ENCODE measurements around the gene SESTD1. TPM values are rescaled to one million over a fixed set of nuclear protein-coding genes. Genes with fewer than 3 reads are reported as not detected.

The SESTD1 gene
- polyA plus RNA-seq, 6 donors from 2014 or later: 25.4 to 88.7 (median 66.2) TPM

DNA sequence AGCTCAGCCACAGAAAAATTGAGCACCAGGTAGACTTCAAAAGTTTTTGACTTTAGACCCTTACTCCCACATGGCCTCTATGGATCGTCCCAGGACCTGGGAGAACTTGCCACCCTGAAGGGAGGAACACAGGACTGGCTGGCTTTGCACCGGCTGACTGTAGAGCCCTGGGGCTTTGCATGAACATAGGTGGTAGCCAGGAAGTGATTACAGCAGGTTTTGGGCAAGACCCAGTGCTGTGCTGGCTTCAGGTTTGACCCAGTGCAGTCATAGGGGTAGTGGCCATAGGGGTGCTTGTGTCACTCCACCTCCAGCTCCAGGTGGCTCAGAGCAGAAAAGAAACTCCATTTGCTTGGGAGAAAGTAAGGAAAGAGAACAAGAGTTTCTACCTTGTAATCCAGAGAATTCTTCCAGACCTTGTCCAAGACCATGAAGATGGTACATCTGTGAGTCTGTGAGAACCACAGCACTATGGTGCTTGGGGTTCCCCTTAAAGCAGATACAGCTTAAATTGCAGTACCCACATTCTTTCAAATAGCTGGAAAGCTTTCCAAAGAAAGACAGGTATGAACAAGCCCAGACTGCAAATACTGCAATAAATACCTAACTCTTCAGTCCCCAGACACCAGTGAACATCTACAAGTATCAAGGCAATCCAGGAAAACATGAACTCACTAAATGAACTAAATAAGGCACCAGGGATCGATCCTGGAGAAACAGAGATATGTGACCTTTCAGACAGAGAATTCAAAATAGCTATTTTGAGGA, 13.0 kb upstream of the SESTD1 start:
- H3K27ac Mint-ChIP-seq: peak overlapping the region in 1 of 6 donors; percentile 12
- H3K36me3 Mint-ChIP-seq: peaks cover 0 to 5% of the 10 kb centered on the region in 2 donors
- peaks cover 0 to 7% (median 0%) of the 10 kb centered on the region in 7 donors for H3K9me3 Mint-ChIP-seq
- peaks cover 26 to 38% (median 30%) of the 10 kb centered on the region in 3 donors for H3K4me1 Mint-ChIP-seq
- ATAC-seq (ENCODE audit: low read depth in 2 of 2) (no peak), DNase-seq (no peak)
- no peaks in the 10 kb centered on the region for H3K27me3 Mint-ChIP-seq
- no peak overlapping the region for H3K4me3 Mint-ChIP-seq

DNA sequence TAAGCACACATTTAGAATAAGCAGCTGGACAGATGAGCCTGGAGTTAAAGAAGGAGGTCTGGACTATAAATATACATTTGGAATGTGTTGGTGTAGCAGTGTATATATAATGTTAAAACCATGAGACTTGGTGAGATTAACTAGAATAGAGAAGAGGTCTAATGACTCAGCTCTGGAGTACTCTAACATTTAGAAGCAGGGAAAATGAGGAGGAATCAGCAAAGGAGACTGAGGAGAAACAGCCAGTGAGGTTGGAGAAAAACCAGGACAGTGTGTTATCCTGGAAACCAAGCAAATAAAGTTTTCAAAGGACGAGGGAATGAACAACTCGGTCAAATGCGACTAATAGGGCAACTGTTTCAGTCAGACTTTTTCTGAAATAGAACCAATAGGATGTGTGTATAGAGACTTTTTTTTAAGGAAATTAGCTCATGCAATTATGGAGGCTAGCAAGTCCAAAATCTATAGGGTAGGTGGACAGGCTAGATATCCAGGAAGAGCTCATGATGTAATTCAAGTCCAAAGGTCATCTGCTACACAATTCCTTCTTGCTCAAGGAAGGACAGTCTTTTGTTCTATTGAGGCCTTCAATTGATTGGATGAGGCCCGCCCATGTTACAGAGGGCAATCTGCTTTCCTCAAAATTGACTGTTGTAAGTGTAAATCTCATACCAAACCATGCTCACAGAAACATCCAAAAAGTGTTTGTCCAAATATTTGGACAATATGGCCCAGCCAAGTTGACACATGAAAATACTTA, 10.8 kb upstream of the SESTD1 start:
- H3K36me3 Mint-ChIP-seq: peaks cover 0 to 5% of the 10 kb centered on the region in 2 donors
- no peak for ATAC-seq (ENCODE audit: low read depth in 2 of 2)
- H3K9me3 Mint-ChIP-seq: peaks cover 0 to 7% (median 0%) of the 10 kb centered on the region in 7 donors
- peak overlapping the region in 4 of 6 donors; percentile 49 to 96 (median 73) for H3K27ac Mint-ChIP-seq
- peak overlapping the region; percentile 9 to 83 (median 66) for H3K4me3 Mint-ChIP-seq
- no peaks in the 10 kb centered on the region for H3K27me3 Mint-ChIP-seq
- no peak for DNase-seq
- H3K4me1 Mint-ChIP-seq: peaks cover 26 to 40% (median 32%) of the 10 kb centered on the region in 3 donors

DNA sequence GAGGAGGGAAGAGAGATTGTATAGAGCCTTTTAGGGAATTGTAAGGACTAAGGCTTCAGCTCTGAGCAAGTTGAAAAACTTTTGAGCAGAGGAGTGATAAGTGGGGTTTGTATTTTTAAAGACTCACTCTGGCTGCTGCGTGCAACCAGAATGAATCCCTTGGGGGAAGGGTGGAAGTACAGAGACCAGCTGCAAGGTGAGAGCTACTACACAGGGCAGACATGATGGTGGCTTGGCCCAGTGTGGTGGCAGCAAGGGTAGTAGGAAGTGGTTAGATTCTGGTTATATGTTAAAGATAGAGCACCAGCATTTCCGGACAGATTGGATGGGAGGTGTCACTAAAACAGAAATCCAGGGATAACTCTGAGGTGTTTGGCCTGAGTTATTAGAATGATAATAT, 10.1 kb upstream of the SESTD1 start:
- peak; percentile 55 for DNase-seq
- ATAC-seq (ENCODE audit: low read depth in 2 of 2): peak; percentile 99 to 100
- no peaks in the 10 kb centered on the region for H3K27me3 Mint-ChIP-seq
- peak overlapping the region in 4 of 6 donors; percentile 49 to 96 (median 73) for H3K27ac Mint-ChIP-seq
- peaks cover 26 to 40% (median 32%) of the 10 kb centered on the region in 3 donors for H3K4me1 Mint-ChIP-seq
- peaks cover 0 to 5% of the 10 kb centered on the region in 2 donors for H3K36me3 Mint-ChIP-seq
- peak overlapping the region; percentile 10 to 83 (median 74) for H3K4me3 Mint-ChIP-seq
- H3K9me3 Mint-ChIP-seq: peaks cover 0 to 7% (median 0%) of the 10 kb centered on the region in 7 donors

DNA sequence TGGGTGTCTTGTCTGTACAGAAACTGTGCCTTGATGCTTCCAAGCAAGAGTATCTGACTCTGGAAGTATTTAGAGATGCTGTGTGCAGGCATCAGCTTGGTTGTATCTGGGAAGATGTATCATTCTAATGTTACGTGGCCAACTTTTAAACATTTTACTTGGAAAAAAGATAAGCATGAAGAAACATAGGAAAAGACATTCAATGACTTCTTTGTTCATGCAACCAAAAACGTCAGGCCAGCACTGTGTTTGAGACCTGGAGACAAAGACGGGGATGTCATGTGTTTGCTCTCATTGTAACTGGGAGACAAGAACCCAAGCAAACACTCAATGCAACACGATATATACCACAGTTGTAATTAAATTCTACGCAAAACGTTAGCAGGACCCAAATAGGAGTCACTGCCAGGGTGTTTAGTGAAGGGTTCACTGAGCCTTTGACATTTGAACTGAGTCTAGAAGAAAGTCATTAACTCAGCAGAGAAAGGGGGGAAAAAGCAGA, 8.9 kb upstream of the SESTD1 start:
- Mint-ChIP-seq H3K27ac (peak overlapping the region in 3 of 6 donors; percentile 54 to 67 (median 60)), H3K9me3 (peaks cover 0 to 7% (median 0%) of the 10 kb centered on the region in 7 donors), H3K4me3 (peak overlapping the region in 7 of 8 donors; percentile 10 to 83 (median 61)), H3K36me3 (peaks cover 0 to 5% of the 10 kb centered on the region in 2 donors), H3K4me1 (peaks cover 26 to 40% (median 34%) of the 10 kb centered on the region in 3 donors), H3K27me3 (no peaks in the 10 kb centered on the region)
- no peak for ATAC-seq (ENCODE audit: low read depth in 2 of 2)
- DNase-seq: no peak

DNA sequence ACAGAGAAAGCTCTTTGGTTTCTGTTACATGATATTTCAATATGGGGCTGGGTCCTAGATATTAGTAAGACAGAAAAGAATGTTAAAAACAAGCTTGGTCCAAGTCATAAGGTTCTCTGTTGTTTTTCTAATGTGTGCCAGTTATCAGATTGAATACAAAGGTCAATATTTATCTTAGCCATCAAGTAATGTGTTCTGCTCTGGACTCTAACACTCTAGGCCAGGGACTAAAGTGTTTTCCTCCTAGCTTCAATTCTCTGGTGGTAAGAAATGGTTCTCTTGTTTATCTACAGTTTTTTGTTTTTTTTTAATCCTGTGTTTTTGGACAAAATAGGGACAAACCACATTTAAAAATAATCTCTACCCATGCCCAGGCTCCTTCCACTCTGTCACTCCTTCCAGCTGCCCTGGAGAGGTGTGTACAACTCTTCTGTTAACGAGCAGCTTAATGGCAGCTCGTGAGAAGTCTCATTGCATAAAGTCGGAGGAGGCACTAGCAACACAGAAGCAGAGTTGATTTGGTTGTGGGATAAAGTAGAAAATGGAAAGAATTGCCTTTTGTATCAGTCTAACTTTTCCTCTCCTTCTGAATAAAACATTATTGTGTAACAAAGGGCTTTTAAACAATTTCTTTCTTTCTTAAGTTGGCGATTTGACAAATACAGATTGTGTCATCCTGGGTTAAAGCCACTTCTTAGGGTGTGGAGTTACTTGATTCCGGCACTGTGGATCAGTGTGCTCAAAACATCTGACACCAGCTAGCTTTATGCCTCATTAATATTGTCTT, 8.0 kb upstream of the SESTD1 start:
- Mint-ChIP-seq H3K4me3 (no peak overlapping the region), H3K36me3 (peaks cover 0 to 5% of the 10 kb centered on the region in 2 donors), H3K9me3 (peaks cover 0 to 7% (median 0%) of the 10 kb centered on the region in 7 donors), H3K27ac (peak overlapping the region in 2 of 6 donors; percentile 58 to 86), H3K27me3 (no peaks in the 10 kb centered on the region), H3K4me1 (peaks cover 26 to 40% (median 37%) of the 10 kb centered on the region in 3 donors)
- ATAC-seq (ENCODE audit: low read depth in 2 of 2): no peak
- DNase-seq: no peak

DNA sequence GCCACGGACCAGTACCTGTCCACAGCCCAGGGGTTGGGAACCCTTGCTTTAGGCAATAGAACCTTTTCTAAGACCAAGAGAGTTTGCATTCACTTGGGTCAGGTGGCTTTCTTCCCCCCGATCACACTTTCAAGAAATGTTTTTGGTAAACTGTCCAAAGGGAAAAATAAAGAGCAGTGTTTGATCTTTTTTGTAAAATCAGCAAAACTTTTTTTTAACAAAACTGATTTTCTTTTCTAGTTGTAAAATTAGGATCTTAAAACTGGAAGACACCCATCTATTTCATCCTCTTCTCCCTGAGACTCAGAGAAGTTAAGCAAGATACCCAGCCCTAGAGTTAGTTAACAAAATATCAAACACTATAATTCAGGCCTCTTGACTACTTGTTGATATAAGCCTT, 6.1 kb upstream of the SESTD1 start:
- H3K27me3 Mint-ChIP-seq: no peaks in the 10 kb centered on the region
- H3K4me3 Mint-ChIP-seq: no peak overlapping the region
- H3K27ac Mint-ChIP-seq: no peak overlapping the region

DNA sequence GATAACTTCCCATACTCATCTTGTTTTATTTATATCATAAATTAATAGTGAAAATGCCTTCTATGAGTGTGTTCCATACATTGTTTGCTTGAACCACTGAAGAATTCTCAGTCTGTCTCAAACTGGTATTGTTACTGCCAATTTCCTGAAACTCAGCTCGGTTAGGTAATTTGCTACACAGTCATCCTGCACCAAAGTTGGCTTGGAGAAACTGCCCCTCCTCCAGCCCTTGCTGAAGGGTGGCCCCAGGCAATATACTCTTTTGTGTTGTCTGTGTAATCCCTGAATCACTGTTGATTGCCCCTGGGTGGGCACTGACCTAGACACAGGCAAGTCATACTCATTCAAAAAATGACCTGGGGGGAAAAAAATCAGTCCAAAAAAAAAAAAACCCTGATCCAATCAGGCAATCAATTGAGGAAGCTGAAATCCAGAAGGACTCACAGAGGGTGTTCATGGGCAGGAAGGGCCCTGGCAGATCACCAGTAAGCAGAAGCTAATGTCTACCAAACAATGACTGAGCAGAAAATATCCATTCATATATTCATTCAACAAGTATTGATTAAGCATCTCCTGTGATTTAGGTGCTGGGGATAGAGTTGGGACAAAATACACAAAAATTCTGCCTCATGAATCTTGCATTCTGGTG, 3.8 kb upstream of the SESTD1 start:
- Mint-ChIP-seq H3K9me3 (no peaks in the 10 kb centered on the region), H3K4me3 (peak overlapping the region in 1 of 8 donors; percentile 87), H3K4me1 (peaks cover 19 to 32% (median 22%) of the 10 kb centered on the region in 3 donors), H3K36me3 (no peaks in the 10 kb centered on the region), H3K27ac (peak overlapping the region in 1 of 6 donors; percentile 63), H3K27me3 (no peaks in the 10 kb centered on the region)
- ATAC-seq (ENCODE audit: low read depth in 2 of 2) (no peak), DNase-seq (no peak)

More for the DNA sequence above, 6.1 kb upstream of the SESTD1 start:
- Mint-ChIP-seq H3K36me3 (peaks cover 0 to 5% of the 10 kb centered on the region in 2 donors), H3K4me1 (peaks cover 29 to 41% (median 30%) of the 10 kb centered on the region in 3 donors), H3K9me3 (peaks cover 0 to 7% (median 0%) of the 10 kb centered on the region in 7 donors)
- DNase-seq: no peak
- no peak for ATAC-seq (ENCODE audit: low read depth in 2 of 2)

DNA sequence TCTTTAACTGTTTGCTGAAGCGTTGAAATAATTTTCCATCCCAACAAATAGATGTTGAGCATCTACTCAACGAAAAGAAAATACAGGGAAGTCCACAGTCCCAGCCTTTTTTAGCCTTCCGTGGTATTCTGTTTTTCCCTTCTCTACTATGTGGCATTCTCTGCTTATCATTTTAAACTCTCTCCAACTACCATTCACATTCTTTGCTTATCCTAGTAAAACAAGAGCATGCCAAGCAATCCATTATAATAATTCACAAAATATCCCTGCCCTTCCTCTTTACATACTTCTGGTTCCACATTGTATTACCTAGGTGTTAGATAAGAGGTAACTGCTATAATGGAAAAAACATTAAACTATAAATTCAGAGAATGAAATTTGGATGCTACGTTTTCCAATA, 1.6 kb upstream of the SESTD1 start:
- Mint-ChIP-seq H3K27me3 (no peaks in the 10 kb centered on the region), H3K9me3 (no peaks in the 10 kb centered on the region), H3K4me3 (peak overlapping the region in 6 of 8 donors; percentile 6 to 94 (median 88)), H3K36me3 (no peaks in the 10 kb centered on the region), H3K27ac (peak overlapping the region in 3 of 6 donors; percentile 2 to 92 (median 52)), H3K4me1 (peaks cover 25 to 39% (median 30%) of the 10 kb centered on the region in 3 donors)
- no peak for DNase-seq
- no peak for ATAC-seq (ENCODE audit: low read depth in 2 of 2)

DNA sequence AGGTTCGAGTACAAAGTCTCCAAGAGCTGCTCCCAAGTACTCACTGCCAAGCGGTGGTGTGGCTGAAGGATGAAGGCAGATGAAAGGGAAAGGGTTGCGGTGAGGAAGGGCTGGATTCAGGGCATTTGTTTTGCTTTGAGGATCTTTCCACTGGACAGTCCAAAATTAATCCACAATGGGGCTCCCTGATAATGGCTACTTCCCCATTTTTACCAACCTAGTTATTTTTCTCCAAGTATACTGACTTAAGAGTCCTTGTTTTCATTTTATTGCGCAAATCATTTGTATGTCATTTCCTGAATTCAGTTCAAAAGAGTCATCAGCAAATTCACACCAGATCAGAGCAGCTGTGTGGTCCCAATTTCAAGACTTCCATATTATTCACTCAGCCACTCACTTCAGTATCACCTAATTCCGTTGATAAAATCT, 464 bp upstream of the SESTD1 start:
- peaks cover 32 to 51% (median 42%) of the 10 kb centered on the region in 3 donors for H3K4me1 Mint-ChIP-seq
- H3K36me3 Mint-ChIP-seq: no peaks in the 10 kb centered on the region
- no peaks in the 10 kb centered on the region for H3K27me3 Mint-ChIP-seq
- ATAC-seq (ENCODE audit: low read depth in 2 of 2): no peak
- DNase-seq: no peak
- H3K4me3 Mint-ChIP-seq: peak overlapping the region; percentile 47 to 94 (median 88)
- H3K27ac Mint-ChIP-seq: peak overlapping the region; percentile 76 to 92 (median 87)
- no peaks in the 10 kb centered on the region for H3K9me3 Mint-ChIP-seq

DNA sequence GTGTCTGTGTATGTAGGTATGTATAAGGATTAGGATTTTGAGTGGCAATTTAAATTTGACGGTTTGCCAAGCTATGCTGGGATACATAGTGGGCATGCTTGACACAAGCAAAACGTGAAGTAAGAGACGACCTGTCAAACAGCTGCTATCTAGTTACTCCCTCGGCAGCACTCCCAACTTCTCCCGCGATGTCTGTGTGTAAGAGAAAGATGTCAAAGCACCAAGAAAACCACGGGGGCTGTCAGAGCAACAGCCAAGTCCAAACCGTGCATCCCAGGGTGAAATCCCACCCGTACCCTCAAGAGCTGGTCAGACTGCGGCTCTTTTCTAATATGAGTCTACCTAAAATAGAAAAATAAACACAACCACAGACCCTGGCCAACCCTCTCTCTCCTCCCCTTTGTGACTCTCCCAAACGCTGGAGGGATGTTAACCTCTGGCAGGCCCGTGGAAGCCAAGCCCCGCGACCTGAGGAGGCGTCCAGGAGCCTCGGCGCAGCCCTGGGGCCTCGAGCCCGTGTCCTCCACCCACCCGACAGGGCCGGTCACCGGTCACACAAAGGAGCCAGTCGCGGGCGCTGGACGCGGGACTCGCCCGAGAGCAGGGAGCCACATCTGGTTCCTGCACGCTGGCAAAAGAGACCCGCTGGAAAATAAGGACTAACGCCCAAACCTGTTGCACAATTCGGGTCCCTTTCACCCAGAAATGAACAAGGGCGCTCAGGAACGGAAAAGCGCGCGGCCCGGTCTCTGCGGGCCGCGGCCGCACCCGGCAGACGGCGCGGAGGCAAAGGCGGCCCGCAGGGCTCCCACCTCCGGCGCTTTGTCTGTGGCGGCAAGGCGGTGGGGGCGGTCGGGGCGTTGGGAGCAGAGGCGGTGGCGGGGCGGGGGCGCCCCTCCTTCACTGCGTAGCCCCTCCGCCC, 925 bp downstream of the SESTD1 start:
- H3K27me3 Mint-ChIP-seq: no peaks in the 10 kb centered on the region
- H3K27ac Mint-ChIP-seq: peak overlapping the region; percentile 81 to 95 (median 90)

DNA sequence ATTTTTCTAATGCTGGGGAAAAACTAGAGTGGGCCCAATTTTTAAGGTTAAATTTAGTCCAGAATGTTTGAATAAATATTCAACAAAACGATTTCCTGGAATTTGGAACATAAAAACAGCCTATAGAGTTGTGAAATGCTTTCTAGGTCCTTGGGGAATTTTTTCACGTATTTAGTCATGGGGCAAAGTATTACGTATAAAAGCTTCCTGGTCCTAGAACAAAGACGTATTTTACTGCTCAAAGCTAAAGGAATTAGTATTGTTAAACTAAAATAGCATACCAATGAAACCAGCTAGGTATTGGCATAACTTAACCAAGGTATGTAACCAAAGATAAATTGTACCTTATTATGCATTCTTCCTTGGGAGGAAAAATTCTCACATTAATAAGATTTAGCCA, 1.6 kb downstream of the SESTD1 start:
- no peaks in the 10 kb centered on the region for H3K27me3 Mint-ChIP-seq
- ATAC-seq (ENCODE audit: low read depth in 2 of 2) (no peak), DNase-seq (peak; percentile 20)
- peak overlapping the region; percentile 84 to 98 (median 95) for H3K4me3 Mint-ChIP-seq
- H3K36me3 Mint-ChIP-seq: no peaks in the 10 kb centered on the region
- H3K27ac Mint-ChIP-seq: peak overlapping the region; percentile 65 to 93 (median 88)
- H3K4me1 Mint-ChIP-seq: peaks cover 44 to 64% (median 63%) of the 10 kb centered on the region in 3 donors
- no peaks in the 10 kb centered on the region for H3K9me3 Mint-ChIP-seq

More for the DNA sequence above, 925 bp downstream of the SESTD1 start:
- Mint-ChIP-seq H3K36me3 (no peaks in the 10 kb centered on the region), H3K4me1 (peaks cover 37 to 62% (median 56%) of the 10 kb centered on the region in 3 donors), H3K4me3 (peak overlapping the region; percentile 84 to 98 (median 95)), H3K9me3 (no peaks in the 10 kb centered on the region)
- peak; percentile 25 for DNase-seq
- peak; percentile 8 to 60 for ATAC-seq (ENCODE audit: low read depth in 2 of 2)
